ENCODE measurements around the gene DNAH7. TPM values are rescaled to one million over a fixed set of nuclear protein-coding genes. Genes with fewer than 3 reads are reported as not detected.

DNAH7 gene
- total and polyA plus RNA-seq, 2 of the 13 experiments (the other 11 are each of a cell fraction or from before 2014, with no cell fraction given) = 0.09 TPM; not detected in 1

- ChIA-PET POLR2A (no interaction called here), CTCF (ENCODE audit: low intra/inter-chr PET ratio, low total read pairs) (no interaction called here)
- H3K9ac ChIP-seq (ENCODE audit: insufficient read depth, low read depth, low read length) = no peak overlapping the region
- H3K4me3 ChIP-seq (replicated peaks in 1 of 3; ENCODE audit: insufficient read depth in 1 of 3, low read depth in 2 of 3, low read length in 3 of 3) = no peak overlapping the region
- BruUV-seq (replicated peaks) = no TSS peak
- H3K9me3 ChIP-seq (ENCODE audit: low read length) = peaks cover 31% of the 10 kb centered on the region
- no peaks in the 10 kb centered on the region for H3K4me1 ChIP-seq (ENCODE audit: insufficient read depth, low read length)
- H2AFZ ChIP-seq (ENCODE audit: low read length) = no peak overlapping the region
- no peaks in the 10 kb centered on the region for H3K36me3 ChIP-seq (replicated peaks in 1 of 2; ENCODE audit: control insufficient read depth in 1 of 2, insufficient read depth in 2 of 2, low read length in 2 of 2)
- in situ Hi-C loops (cut with HindIII; ENCODE audit: extremely low pct_ligation_motif_present, low pct_unique_long_range_greater_than_20kb) = no loop called here
- H3K27ac ChIP-seq (ENCODE audit: extremely low read length, insufficient read depth, low read length) = no peak overlapping the region
- no peaks in the 10 kb centered on the region for H3K27me3 ChIP-seq (ENCODE audit: control insufficient read depth in 1 of 2, insufficient read depth in 2 of 2, low read length in 2 of 2)
- intact Hi-C loops (cut with micrococcal nuclease; ENCODE audit: unreplicated experiment) = no loop called here
- FAIRE-seq (no peak), ATAC-seq (no peak), DNase-seq (ENCODE audit: low spot score) (no peak)
- H3K79me2 ChIP-seq (ENCODE audit: insufficient read depth, low read length) = no peaks in the 10 kb centered on the region
- H4K20me1 ChIP-seq (ENCODE audit: insufficient read depth, low read length) = no peaks in the 10 kb centered on the region
- no peak overlapping the region for H3K4me2 ChIP-seq (ENCODE audit: low read depth, low read length)
- TF ChIP-seq ATRX (CRISPR knock-in tag; IDR thresholded peaks at IDR 0.05; ENCODE audit: borderline replicate concordance) (no peak), BORCS8-MEF2B (CRISPR knock-in tag; IDR thresholded peaks at IDR 0.05) (no peak), PHF20 (CRISPR knock-in tag; IDR thresholded peaks at IDR 0.05) (no peak), ELK4 (CRISPR knock-in tag; IDR thresholded peaks at IDR 0.05; ENCODE audit: borderline replicate concordance) (no peak), ZNF24 (IDR thresholded peaks at IDR 0.05) (no peak), ZNF350 (CRISPR knock-in tag; IDR thresholded peaks at IDR 0.05; ENCODE audit: borderline replicate concordance, low read depth) (no peak), ZNF749 (CRISPR knock-in tag; IDR thresholded peaks at IDR 0.05; ENCODE audit: borderline replicate concordance) (no peak), ZBTB4 (CRISPR knock-in tag; IDR thresholded peaks at IDR 0.05; ENCODE audit: borderline replicate concordance) (no peak), PHB2 (IDR thresholded peaks at IDR 0.05; ENCODE audit: partially characterized antibody) (no peak), HNF1B (CRISPR knock-in tag; IDR thresholded peaks at IDR 0.05) (no peak), PRDM10 (CRISPR knock-in tag; IDR thresholded peaks at IDR 0.05; ENCODE audit: low read depth) (no peak), ZNF766 (CRISPR knock-in tag; IDR thresholded peaks at IDR 0.05; ENCODE audit: borderline replicate concordance) (no peak), TFE3 (CRISPR knock-in tag; IDR thresholded peaks at IDR 0.05) (no peak), ZBTB3 (CRISPR knock-in tag; IDR thresholded peaks at IDR 0.05; ENCODE audit: borderline replicate concordance, low read depth) (no peak)
Observed at GRCh38 chr2:196041786-196042185, 26.9 kb downstream of the DNAH7 start.

All from HepG2 (cell line).